SK-N-MC (cell line): ENCODE data around the gene AGRN.

ENCODE experiments used
- DNase-seq: peaks from one replicate; pipeline ENCODE4 v3.0.0-alpha.2; 2011; ENCODE audit warnings: low read depth, low spot score
- H3K27ac ChIP-seq: fragments of 200-600 bp; sonication (generic); 2 replicates; pipeline ENCODE4 v1.5.1; 2016; ENCODE audit warnings: mixed run types
- H3K36me3 ChIP-seq: fragments of 200-600 bp; sonication (generic); 2 replicates; pipeline ENCODE4 v1.6.1; 2017; ENCODE audit warnings: antibody characterized with exemption, low read length, mixed read lengths; ENCODE audit not compliant: insufficient read depth
- H3K4me3 ChIP-seq: fragments of 200-600 bp; sonication (generic); 2 replicates; pipeline ENCODE4 v1.5.1; 2016
- H3K9ac ChIP-seq: fragments of 200-600 bp; sonication (generic); 2 replicates; pipeline ENCODE4 v1.8.0; 2017; ENCODE audit warnings: mixed run types, mixed read lengths; ENCODE audit not compliant: insufficient read length
- H3K9me3 ChIP-seq: fragments of 200-600 bp; sonication (generic); 2 replicates; pipeline ENCODE4 v1.6.1; 2017; ENCODE audit warnings: low read depth, mild to moderate bottlenecking, antibody characterized with exemption, low read length, moderate library complexity, mixed read lengths
- EZH2 ChIP-seq: fragments of 200-600 bp; sonication (generic); IDR thresholded peaks from one replicate; pipeline ENCODE4 v1.6.1; 2017; ENCODE audit warnings: antibody characterized with exemption
- FOXP2 ChIP-seq: optimal IDR thresholded peaks from 2 replicates; pipeline ENCODE3; 2011; ENCODE audit warnings: mild to moderate bottlenecking, moderate library complexity; ENCODE audit not compliant: insufficient read depth; ENCODE audit errors: extremely low read length, control extremely low read depth
- POLR2AphosphoS5 ChIP-seq: IDR thresholded peaks from 2 replicates; pipeline ENCODE4 v1.6.1; 2012; ENCODE audit warnings: mild to moderate bottlenecking, low read depth, low read length, borderline replicate concordance

AGRN gene

GRCh38 chr1:1085171-1085841 lies 65.4 kb downstream of the AGRN start:
- H3K9me3 ChIP-seq, result no peaks in the 10 kb centered on the region
- H3K9ac ChIP-seq, result no peak overlapping the region
- no peak overlapping the region for H3K27ac ChIP-seq
- TF ChIP-seq EZH2 (no peak), FOXP2 (no peak), POLR2AphosphoS5 (no peak; the same call in 1 of the 2 replicates)
- H3K36me3 ChIP-seq, result no peaks in the 10 kb centered on the region
- DNase-seq, result no peak
- H3K4me3 ChIP-seq, result no peak overlapping the region

- Histone ChIP-seq H3K9me3 (no peaks in the 10 kb centered on the region), H3K4me3 (no peak overlapping the region), H3K9ac (no peak overlapping the region), H3K27ac (no peak overlapping the region), H3K36me3 (no peaks in the 10 kb centered on the region)
- TF ChIP-seq POLR2AphosphoS5 (no peak), FOXP2 (no peak), EZH2 (no peak)
- DNase-seq, result no peak
Observed at GRCh38 chr1:1085911-1086841, 66.3 kb downstream of the AGRN start.

- Histone ChIP-seq H3K9ac (no peak overlapping the region), H3K4me3 (no peak overlapping the region), H3K9me3 (no peaks in the 10 kb centered on the region), H3K36me3 (no peaks in the 10 kb centered on the region), H3K27ac (no peak overlapping the region)
- DNase-seq, result no peak
- TF ChIP-seq FOXP2 (no peak), EZH2 (no peak), POLR2AphosphoS5 (no peak)
Observed at GRCh38 chr1:1086911-1087341, 67.0 kb downstream of the AGRN start.

- H3K27ac ChIP-seq, result no peak overlapping the region
- no peaks in the 10 kb centered on the region for H3K9me3 ChIP-seq
- H3K4me3 ChIP-seq, result no peak overlapping the region
- no peaks in the 10 kb centered on the region for H3K36me3 ChIP-seq
- H3K9ac ChIP-seq, result no peak overlapping the region
- no peak for DNase-seq
- no peak for TF ChIP-seq EZH2
- TF ChIP-seq POLR2AphosphoS5, result no peak
- no peak for TF ChIP-seq FOXP2
Observed at GRCh38 chr1:1087351-1088028, 67.6 kb downstream of the AGRN start.

- H3K9me3 ChIP-seq, result no peaks in the 10 kb centered on the region
- no peak for DNase-seq
- no peaks in the 10 kb centered on the region for H3K36me3 ChIP-seq
- no peak for TF ChIP-seq EZH2
- TF ChIP-seq FOXP2, result no peak
- no peak for TF ChIP-seq POLR2AphosphoS5
- no peak overlapping the region for H3K27ac ChIP-seq
- H3K4me3 ChIP-seq, result no peak overlapping the region
- H3K9ac ChIP-seq, result no peak overlapping the region
Observed at GRCh38 chr1:1088029-1088800, 68.3 kb downstream of the AGRN start.

GRCh38 chr1:1088801-1089680 lies 69.1 kb downstream of the AGRN start:
- H3K36me3 ChIP-seq, result no peaks in the 10 kb centered on the region
- no peaks in the 10 kb centered on the region for H3K9me3 ChIP-seq
- no peak for DNase-seq
- no peak overlapping the region for H3K4me3 ChIP-seq
- TF ChIP-seq POLR2AphosphoS5 (no peak), EZH2 (no peak), FOXP2 (no peak)
- H3K27ac ChIP-seq, result no peak overlapping the region
- H3K9ac ChIP-seq, result no peak overlapping the region

- Histone ChIP-seq H3K4me3 (no peak overlapping the region), H3K36me3 (no peaks in the 10 kb centered on the region), H3K9ac (no peak overlapping the region), H3K27ac (no peak overlapping the region), H3K9me3 (no peaks in the 10 kb centered on the region)
- TF ChIP-seq EZH2 (no peak), FOXP2 (no peak), POLR2AphosphoS5 (no peak)
- no peak for DNase-seq
Observed at GRCh38 chr1:1089731-1090423, 70.0 kb downstream of the AGRN start.
